Kidney (tissue), 14 donors: Measurements from ENCODE around the gene PLEKHA8. TPM values are rescaled to one million over a fixed set of nuclear protein-coding genes. Genes with fewer than 3 reads are reported as not detected.

Experiments used
- DNase-seq, 5 donors: peaks; one replicate each; pipeline ENCODE4 v3.0.0-alpha.2; 2013 to 2020
- FAIRE-seq: peaks from 2 replicates; lab custom pipeline; 2012; peaks lifted over from hg19 to GRCh38; lab: Jason Lieb, UNC
- H3K27ac ChIP-seq, 2 donors: one replicate each; pipeline ENCODE4 v1.7.0; 2013; ENCODE audit warnings: low read depth in 2 of 2, low read length in 2 of 2, inconsistent platforms in 1 of 2
- H3K27me3 ChIP-seq: one replicate; pipeline ENCODE4 v1.7.1; 2013; ENCODE audit warnings: low read length, inconsistent platforms; ENCODE audit not compliant: control insufficient read depth, insufficient read depth
- H3K36me3 ChIP-seq, 3 donors: one replicate each; pipeline versions ENCODE4 v1.7.0 to v1.7.1; 2013; ENCODE audit warnings: low read length in 3 of 3, control low read depth in 1 of 3, inconsistent platforms in 1 of 3; ENCODE audit not compliant: insufficient read depth in 3 of 3, control insufficient read depth in 2 of 3
- H3K4me1 ChIP-seq, 3 donors: one replicate each; pipeline versions ENCODE4 v1.7.0 to v1.7.1; 2013; ENCODE audit warnings: low read length in 3 of 3, inconsistent platforms in 1 of 3, low read depth in 1 of 3; ENCODE audit not compliant: control insufficient read depth in 2 of 3, insufficient read depth in 2 of 3
- H3K4me3 ChIP-seq, 3 donors: one replicate each; pipeline versions ENCODE4 v1.7.0 to v1.8.1; 2013; ENCODE audit warnings: low read length in 3 of 3, control low read depth in 1 of 3, inconsistent platforms in 1 of 3
- H3K9ac ChIP-seq, 3 donors: one replicate each; pipeline versions ENCODE4 v1.7.0 to v1.7.1; 2013; ENCODE audit warnings: low read length in 3 of 3, control low read depth in 1 of 3, inconsistent platforms in 1 of 3
- H3K9me3 ChIP-seq, 3 donors: one replicate each; pipeline versions ENCODE4 v1.7.0 to v1.7.1; 2013; ENCODE audit warnings: low read length in 3 of 3, control low read depth in 1 of 3, inconsistent platforms in 1 of 3; ENCODE audit not compliant: control insufficient read depth in 2 of 3, insufficient read depth in 1 of 3
- CTCF ChIP-seq: IDR thresholded peaks from 3 replicates; pipeline ENCODE4 v1.5.1; 2012; ENCODE audit warnings: mild to moderate bottlenecking, moderate library complexity, borderline replicate concordance; ENCODE audit not compliant: insufficient read depth; ENCODE audit errors: extremely low read depth
- intact Hi-C: fragments of 100-400 bp; cut with DNase I; formaldehyde crosslinking; loops from one replicate; pipeline ENCODE4 v1.11.1; 2022
- polyA plus RNA-seq: library from polyadenylated mRNA; stranded (reverse); fragments of 350-450 nt; fragmentation: Illumina TruSeq; extraction: RNeasy Lipid Tissue Mini Kit (QIAGEN cat#74804); gene quantifications from one replicate; pipeline ENCODE4 v1.2.3, GENCODE V29; 2014; ENCODE audit warnings: low read depth, low replicate concordance; ENCODE audit not compliant: insufficient read depth
- total RNA-seq: library from RNA; stranded (reverse); fragmentation: NEBNext Ultra II Directional; extraction: Animal tissue kit (Norgen Biotek cat#: 25700); gene quantifications from one replicate; pipeline ENCODE4 v1.2.1, GENCODE V29; 2021
- donor health status: control.
- donor health status: control.
- donor health status: control.
- donor health status: control.
- donor health status: control.
- donor health status: DM: yes; HTN: yes; CAD: no.
- donor health status: Normal renal cell carcinoma (clear cell type).

PLEKHA8 gene
- total and polyA plus RNA-seq, 2 donors from 2014 or later, result 4.8 to 8.5 TPM

GRCh38 chr7:30076411-30076810 is 48.2 kb downstream of the PLEKHA8 start:
- Histone ChIP-seq H3K9me3 (no peaks in the 10 kb centered on the region), H3K4me1 (no peaks in the 10 kb centered on the region), H3K9ac (no peak overlapping the region), H3K36me3 (peaks cover 5 to 22% (median 6%) of the 10 kb centered on the region in 3 donors), H3K27me3 (no peaks in the 10 kb centered on the region), H3K27ac (no peak overlapping the region), H3K4me3 (no peak overlapping the region)
- FAIRE-seq (no peak), DNase-seq (no peak)
- TF ChIP-seq CTCF, result no peak
- intact Hi-C loops, result no loop called here

GRCh38 chr7:30078280-30078679 is 50.1 kb downstream of the PLEKHA8 start:
- Histone ChIP-seq H3K36me3 (peaks cover 5 to 22% (median 8%) of the 10 kb centered on the region in 3 donors), H3K27me3 (no peaks in the 10 kb centered on the region), H3K4me3 (no peak overlapping the region), H3K9me3 (no peaks in the 10 kb centered on the region), H3K9ac (no peak overlapping the region), H3K4me1 (no peaks in the 10 kb centered on the region), H3K27ac (no peak overlapping the region)
- FAIRE-seq, result no peak
- intact Hi-C loops, result no loop called here
- TF ChIP-seq CTCF, result no peak
- DNase-seq, result no peak

GRCh38 chr7:30079880-30080279 is 51.7 kb downstream of the PLEKHA8 start:
- Histone ChIP-seq H3K27ac (no peak overlapping the region), H3K27me3 (no peaks in the 10 kb centered on the region), H3K4me3 (no peak overlapping the region), H3K9ac (no peak overlapping the region), H3K4me1 (no peaks in the 10 kb centered on the region), H3K36me3 (peaks cover 4 to 22% (median 8%) of the 10 kb centered on the region in 3 donors), H3K9me3 (no peaks in the 10 kb centered on the region)
- DNase-seq, result no peak
- intact Hi-C loops, result no loop called here
- FAIRE-seq, result no peak
- no peak for TF ChIP-seq CTCF

- Histone ChIP-seq H3K4me1 (no peaks in the 10 kb centered on the region), H3K4me3 (no peak overlapping the region), H3K9ac (no peak overlapping the region), H3K27me3 (no peaks in the 10 kb centered on the region), H3K27ac (no peak overlapping the region), H3K9me3 (no peaks in the 10 kb centered on the region), H3K36me3 (peaks cover 4 to 27% (median 8%) of the 10 kb centered on the region in 3 donors)
- intact Hi-C loops, result no loop called here
- DNase-seq, result no peak
- no peak for FAIRE-seq
- no peak for TF ChIP-seq CTCF
Measured at GRCh38 chr7:30080818-30081217, 52.6 kb downstream of the PLEKHA8 start.
